Suppressor macrophage treated with lipopolysaccharide for 1 hour (primary cell): ENCODE results near the gene TMEM63B.
"Not testable (repeated sequence)": the region's sequence is repeated elsewhere in the genome, so short reads cannot be mapped to it uniquely, and the experiment has no call there.

Experiments used
- DNase-seq, 3 donors: peaks; one replicate each; pipeline ENCODE4 v3.0.0-alpha.2; 2020 to 2022

TMEM63B gene

DNA sequence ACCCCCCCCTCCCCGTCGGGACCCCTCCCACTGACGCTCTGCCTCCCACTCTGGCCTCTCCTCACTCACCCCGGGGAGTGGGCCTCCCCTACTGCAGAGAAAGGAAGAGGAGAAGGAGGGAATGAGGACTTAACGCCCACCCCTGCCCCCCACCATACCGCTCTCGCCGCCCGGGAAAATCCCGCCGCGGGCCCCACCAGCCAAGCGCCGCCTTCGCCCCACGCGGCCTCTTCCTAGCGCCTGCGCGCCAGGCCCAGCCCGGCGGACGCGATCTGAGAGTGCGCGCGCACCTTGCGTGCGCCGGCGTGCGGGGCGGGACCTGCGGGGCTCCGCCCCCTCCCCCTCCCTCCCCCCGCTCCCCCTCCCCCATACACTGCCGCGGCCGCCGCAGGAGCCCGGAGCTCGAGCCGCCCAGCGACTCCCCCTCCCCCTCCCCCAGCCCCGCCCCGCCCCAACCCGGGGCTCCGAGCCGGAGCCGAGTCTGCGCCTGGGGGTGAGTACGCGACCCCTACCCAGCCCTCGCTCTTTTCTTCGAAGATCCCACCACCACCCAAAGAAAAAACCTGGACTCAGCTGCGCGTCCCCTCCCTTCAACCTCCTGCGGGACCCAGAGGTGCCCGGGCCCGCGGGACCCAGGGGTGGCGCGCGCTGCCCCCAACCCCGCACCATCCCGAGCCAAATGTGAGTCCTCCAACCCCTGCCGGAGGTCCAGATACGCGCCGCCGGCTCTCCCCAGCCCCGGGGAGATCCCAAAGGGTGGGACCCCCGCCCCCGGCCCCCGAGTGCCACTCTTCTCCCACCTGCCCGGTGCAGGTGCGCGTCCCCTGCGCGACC, at the start of gene TMEM63B, which contains the start of gene MRPL14:
Gene TMEM63B (plus strand): TSS at position 369 of the 834 bp plus-strand sequence. CDS start 7,031 bp downstream, outside the sequence.
Gene MRPL14 (minus strand): TSS at position 267 of the 834 bp plus-strand sequence. CDS start 10,841 bp downstream, outside the sequence.
- DNase-seq = peak; percentile 96 to 99 (median 99)

DNA sequence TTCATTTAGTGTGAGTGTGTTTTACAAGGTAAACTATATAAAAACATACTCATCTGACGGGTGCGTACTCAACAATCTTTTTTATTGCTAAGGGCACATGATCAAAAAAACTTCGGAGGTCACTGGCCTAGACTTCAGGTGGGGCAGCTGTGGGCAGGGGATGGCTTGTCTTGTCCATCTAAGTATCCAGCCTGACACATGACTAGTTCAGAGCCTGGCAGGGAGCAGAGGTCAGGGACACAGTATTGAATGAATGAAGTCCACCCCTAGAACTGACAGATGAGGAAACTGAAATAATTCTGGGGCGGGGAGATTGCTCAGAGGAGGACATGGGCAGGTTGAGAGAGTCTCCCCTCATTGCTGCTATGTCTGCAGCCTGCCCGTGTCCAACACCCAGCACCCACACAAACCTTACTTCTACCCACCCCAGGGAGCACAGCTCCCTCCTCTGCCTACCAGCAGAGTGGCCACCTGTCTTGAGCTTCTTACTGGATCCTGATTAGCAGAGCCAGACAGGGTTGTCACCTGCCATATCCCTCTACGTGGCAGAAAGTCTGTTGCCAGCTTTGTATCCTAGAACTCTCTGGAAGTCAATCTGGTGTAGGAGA, 49.0 kb upstream of the TMEM63B start:
- DNase-seq = no peak

DNA sequence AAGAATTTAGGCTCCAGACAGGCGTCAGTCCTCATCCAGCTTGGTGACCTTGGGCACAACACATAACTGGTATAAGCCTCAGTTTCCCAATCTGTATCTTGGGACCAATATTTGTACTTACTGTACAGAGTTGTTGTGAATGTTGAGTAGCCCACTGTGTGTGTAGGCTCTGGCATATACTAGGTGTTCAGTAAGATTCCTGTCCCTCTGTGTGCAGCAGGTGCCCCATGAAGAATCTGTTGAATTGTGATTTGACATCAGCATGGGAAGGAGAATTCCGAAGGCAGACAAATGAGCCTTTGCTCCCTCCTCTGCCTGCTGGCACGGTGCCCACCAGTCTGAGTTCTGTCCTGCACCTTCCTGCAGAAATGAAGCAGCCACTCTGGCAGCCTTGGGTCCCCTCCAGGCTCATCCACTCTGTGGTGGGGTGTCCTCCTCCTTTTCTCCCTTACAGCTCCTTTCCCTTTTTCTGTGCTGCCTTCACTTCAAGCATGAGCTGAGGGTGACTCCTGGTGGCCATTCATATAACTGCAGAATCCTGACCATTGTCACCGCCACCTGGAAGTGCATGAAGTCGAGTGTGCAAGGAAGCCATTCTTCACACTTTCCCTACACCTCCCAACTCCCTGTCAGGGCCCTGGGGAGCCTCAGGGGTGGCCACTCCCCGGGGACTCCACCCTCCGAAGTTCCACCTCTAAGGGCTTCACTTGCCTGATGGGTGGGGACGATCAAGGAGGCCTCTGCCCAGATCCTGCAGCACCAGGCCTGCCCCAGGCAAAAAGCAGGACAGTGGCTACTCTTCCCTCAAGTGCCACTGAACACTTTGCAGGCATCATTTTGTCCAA, 48.3 kb upstream of the TMEM63B start:
- DNase-seq = peak; percentile 82 to 86 (median 83)

DNA sequence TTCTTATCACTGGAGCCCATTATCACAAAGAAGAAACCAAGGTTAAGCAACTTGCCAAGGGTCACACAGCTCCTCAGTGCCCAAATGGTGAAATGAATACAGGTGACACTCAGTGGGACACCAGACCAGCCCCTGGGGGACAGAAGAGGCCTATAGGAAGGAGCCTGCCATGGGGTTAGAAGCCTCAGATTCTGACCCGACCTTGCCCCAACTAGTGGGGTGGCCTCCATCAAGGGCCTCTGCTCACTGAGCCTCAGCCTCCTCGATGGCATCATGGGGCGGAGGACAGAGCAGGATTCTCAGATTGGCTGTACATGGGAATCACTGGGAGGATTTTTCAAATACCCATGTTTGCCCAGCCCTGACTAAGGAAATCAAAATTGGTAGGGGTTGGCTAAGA, 47.7 kb upstream of the TMEM63B start:
- no peak for DNase-seq

DNA sequence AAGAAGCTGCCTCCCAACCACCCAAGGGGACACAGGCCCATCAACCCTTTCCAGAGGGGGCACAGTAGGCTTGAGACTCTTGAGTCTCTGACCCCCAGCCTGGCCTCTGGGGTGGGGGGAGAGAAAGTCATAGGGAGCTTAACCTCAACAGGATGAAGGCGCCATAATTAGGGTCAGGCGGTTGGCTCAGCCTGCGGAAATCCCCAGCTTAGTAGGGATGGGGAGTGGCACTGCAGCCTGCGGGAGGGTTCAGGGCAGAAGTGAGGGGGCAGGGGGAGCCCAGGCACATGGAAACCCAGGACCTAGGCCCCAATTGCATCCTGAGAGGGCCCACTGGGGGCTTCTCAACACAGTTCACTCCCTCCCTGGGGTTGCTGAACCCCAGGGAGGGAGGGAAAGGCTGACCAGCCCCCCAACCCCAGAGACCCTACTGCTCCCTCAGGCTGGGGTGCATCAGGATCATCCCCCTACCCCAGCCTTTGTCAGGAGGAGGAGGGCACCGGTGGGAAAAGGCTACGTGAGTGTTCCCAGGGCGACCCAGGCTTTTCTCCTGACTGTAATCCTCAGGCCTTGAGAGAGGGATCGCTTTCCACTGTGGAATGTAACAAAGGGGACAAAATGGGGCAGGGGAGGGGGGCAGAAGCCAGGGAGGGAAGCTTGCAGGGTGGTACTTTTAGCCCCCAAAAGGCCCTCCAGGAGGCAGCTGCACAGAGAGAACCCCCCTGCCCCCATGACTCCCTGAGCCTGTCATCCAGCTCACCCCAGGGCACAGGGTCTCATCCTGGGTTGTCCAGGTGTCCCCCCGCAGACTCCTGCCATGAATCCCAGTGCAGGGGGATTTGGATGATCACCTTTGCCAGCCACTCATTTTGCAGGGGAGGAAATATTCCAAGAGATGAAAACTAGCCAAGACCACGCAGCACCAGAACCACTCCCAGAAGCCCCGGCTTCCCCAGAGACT, 46.5 kb upstream of the TMEM63B start:
- DNase-seq = peak in 1 of 3 donors; percentile 44

DNA sequence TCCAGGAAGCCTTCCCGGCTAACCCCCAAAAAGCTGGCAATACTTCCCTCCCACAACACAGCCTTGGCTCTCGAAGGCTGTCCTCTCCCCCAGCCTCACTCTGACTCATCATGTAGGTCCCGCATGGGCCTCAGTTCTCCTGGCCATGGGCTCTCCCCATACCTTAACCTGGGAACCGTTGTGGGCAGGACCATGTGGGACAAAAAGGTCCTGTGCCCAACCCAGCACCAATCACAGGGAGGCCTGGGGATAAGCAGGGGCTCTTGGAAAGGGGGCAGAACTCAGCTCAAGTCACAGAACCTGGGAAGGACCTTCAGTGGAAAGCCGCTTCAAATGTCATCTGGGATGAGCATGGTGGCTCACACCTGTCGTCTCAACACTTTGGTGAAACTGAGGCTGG, 45.6 kb upstream of the TMEM63B start:
- no peak for DNase-seq

DNA sequence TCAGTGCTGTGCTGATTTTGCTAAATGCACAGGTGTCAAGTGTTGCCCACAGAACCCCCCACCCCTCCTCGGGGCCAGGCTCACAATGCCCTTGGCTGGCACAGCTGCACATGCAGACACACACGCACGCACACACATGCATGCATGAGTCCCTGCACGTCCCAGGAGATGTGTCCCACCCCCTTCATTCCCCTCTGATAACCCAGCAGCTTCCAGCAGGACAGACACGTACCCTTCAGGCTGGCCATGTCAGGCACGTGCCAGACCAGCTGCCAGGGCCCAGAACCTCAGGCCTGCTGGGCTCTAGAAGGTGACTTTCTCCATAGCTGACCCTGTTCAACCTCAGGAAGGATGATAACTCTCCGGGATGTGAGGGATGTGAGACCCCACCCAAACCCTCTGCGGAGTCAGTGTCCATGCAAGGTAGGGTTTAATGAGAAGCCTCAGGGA, 44.5 kb upstream of the TMEM63B start:
- DNase-seq = no peak

- DNase-seq = no peak
These were observed 42.9 kb upstream of the TMEM63B start for GRCh38 chr6:44084231-44085014.

DNA sequence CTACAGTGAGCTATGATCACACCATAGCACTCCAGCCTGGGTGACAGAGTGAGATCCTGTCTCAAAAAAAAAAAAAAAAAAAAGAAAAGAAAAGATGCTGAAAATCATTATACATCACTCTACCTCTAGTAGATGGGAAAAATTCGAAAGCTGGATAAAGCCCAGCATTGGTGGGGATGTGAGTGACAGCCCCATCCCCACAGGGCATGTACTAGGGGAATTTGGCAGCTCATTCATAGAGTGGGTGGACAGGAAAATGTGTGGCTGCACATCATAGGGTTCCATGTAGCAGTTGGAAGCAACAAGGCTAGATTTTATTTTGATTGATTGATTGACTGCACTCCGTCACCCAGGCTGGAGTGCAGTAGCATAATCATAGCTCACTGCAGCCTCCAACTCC, 42.1 kb upstream of the TMEM63B start:
- no peak for DNase-seq

DNA sequence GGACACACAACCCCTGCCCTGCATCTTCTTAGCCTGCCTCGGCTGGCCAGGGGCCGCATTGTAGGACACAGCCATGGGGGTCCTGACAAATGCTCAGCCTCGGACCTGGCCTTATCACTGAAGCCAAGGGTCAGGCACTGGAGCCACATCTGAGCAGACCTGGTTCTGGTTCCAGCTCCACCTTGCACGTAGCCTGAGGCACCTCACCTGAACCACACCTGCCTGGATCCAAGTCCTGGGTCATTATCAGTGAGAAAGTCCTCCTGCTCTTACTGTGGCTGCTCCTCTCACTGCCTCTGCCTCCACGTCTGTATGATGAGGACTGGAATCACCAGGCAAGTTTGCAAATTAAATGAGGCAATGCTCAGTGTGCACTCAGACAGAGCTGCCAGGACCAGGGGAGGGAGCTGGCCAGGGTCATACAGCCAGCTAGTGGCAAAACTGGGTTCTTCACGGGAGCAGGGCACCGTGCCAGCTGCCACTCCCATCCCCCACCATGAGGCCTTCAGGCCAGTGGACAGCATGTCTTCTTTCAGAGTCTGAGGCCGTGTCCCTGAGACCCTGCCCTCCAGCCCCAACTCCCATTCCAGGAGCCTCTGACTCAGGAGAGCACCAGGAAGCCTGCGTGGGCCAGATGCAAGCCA, 40.3 kb upstream of the TMEM63B start:
- no peak for DNase-seq

GRCh38 chr6:44087623-44088022, 39.7 kb upstream of the TMEM63B start:
- DNase-seq = no peak

DNA sequence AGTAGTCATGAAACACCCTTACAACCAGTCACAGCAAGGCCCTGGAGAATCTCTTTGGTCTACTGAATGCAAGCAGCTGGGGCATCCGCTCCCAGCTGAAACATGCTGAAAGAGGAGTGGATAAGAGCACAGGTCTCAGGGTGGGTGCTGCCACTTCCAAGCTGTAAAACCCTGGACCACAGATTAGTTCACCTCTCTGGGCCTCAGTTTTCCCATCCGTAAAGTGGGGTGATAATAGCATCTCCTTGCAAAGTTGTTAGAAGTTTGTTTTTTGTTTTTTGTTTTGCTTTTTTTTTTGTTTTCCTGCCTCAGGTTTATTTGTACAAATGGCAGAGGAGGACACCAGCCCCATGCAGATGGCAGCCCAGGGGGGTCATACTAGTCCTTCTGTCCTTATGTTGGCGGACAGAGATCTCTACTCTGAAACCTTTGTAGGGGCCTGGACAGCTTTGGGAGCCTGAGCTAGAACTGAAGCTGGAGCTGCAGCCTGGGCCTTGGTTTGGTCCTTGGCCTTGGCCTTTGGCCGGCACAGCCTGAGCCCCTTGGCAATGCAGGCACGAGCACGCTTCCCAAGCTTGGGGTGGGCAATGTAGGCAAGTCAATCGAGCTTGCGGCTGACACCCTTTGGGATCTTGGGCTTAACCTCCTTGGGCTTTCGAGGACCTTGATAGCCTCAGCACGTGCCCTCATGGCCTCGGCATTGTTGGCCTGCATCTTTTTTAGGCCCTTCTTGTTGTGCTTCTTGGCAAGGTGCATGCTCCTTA, 38.3 kb upstream of the TMEM63B start:
- no peak for DNase-seq

DNA sequence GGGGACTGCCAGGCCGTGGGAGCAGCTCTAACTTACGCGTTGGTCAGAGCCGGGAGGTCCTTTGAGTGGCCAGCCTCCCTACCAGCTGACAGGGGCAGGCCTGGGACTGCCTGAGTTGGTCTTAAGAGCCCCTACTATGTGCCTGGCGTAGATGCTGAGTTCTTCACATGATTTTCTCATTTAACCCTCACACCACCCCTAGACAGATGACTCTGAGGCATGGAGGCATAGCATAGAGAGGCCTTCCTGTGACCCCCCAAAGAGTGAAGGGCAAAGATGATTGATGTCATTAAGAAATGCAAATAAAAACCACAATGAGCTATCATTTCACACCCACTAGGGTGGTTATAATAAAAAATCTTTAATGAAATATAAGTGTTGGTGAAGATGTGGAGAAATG, 36.9 kb upstream of the TMEM63B start:
- peak in 2 of 3 donors; percentile 24 to 36 for DNase-seq

DNA sequence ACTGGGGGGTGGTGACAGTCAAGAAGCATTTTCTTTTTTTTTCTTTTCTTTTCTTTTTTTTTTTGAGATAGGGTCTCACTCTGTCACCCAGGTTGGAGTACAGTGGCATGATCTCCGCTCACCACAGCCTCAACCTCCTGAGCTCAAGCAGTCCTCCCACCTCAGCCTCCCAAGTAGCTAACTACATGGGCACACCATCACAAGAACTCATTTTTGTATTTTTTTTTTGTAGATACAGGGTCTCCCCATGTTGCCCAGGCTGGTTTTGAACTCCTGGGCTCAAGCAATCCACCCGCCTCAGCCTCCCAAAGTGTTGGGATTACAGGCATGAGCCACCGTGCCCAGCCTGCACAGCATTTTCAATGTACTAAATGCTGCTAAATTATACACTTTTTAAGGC, 36.0 kb upstream of the TMEM63B start:
- DNase-seq = not testable (repeated sequence)

- no peak for DNase-seq
These were observed 35.1 kb upstream of the TMEM63B start for GRCh38 chr6:44091981-44092884.

DNA sequence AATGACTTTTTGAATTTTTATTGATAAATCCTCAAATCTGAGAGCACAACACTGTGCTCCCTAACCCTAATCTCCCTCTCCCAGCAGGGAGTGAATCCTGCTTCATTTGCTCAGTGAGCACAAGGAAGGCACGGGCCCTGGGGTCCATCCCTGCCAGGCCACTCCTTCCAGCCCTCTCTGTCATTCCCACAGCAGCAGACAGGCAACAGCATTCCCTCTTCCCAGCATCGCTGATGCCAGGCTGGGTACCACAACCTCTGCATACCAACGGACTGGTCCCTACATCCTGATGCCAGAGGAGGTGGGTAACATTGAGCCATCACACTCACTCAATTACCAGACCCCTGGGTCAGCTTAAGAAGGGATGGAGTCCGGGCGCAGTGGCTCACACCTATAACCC, 34.3 kb upstream of the TMEM63B start:
- DNase-seq = no peak

DNA sequence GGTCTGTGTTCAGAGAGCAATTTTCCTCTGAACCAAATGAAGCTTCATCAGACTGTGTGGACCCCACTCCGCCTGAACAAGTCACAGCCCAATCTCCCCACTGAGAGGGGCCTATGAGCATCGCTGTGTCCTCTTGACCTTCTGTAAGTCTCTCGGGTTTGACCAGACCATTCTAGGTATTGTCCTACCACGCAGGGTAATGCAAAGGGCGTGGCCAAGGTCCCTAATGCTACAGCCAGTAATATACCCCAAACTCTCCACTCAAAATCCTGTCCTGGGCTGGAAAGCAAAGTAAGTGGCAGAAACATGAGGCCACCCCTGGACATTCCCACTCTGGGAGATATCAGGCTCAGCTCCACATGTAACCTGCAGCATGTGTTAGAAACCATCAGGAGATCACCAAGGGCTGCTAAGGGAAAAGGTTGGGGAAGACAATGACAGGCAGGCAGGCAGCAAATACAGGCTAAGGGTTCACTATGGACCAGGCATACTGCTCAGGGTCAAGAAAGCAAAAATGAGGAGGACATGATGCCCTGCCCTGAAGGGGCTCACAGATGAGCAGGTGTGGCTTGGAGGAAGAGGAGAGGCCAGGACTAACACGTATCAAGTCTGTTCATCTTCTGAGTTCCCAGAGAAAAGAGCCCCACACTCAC, 33.5 kb upstream of the TMEM63B start:
- DNase-seq = no peak
